ENCODE results near the gene HHAT.

GRCh38 chr1:210648588-210649269, 320.0 kb downstream of the HHAT start:
- no peak for TF ChIP-seq MAX (IDR thresholded peaks at IDR 0.05; ENCODE audit: low read depth, low read length)
- TF ChIP-seq POLR2A (IDR thresholded peaks at IDR 0.05; ENCODE audit: extremely low read depth, insufficient read length): no peak
- no peak for TF ChIP-seq CTCF (IDR thresholded peaks at IDR 0.05; ENCODE audit: low read depth, low read length)
- no peak for TF ChIP-seq MYC (IDR thresholded peaks at IDR 0.05; ENCODE audit: low read depth, low read length)
